Thyroid gland (tissue), 4 donors: ENCODE data around the gene PLXNA1.

Source experiments
- POLR2A ChIP-seq, 2 donors: fragments of 450-650 bp; IDR thresholded peaks; one replicate each; pipeline ENCODE4 v1.6.1; 2017; ENCODE audit warnings: antibody characterized with exemption in 2 of 2, mild to moderate bottlenecking in 2 of 2, moderate library complexity in 1 of 2
- TF ChIP-seq, protein P1 (sequence below), 6 experiments: fragments of 200-600 bp in 3 of 6; fragments of 450-650 bp in 3 of 6; sonication (generic) in 3 of 6; IDR thresholded peaks; one replicate each; pipeline ENCODE4 v1.5.1; 2016 to 2019; ENCODE audit warnings: antibody characterized with exemption in 6 of 6, mild to moderate bottlenecking in 2 of 6, inconsistent platforms in 1 of 6, moderate library complexity in 1 of 6

DNA sequence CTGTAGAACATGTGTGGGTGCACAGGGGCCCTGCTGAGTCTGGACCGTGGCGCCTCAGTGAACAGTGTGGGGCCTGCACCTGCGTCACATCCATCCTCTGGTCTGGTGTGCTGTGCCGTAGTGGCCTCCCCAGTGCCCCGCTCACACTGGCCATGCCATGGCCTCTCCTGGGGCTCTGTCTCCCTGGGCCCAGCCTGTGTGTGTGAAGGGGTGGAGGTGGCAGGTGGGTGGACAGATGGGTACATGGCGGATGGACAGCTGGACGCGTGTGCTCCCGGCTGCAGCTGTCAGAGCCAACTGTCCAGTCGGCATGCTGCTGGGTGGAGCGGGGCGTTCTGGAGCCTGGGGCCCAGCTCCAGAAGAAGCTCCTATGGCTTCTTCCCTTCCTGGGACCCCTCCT, 17.8 kb downstream of the PLXNA1 start:
- TF ChIP-seq, protein P1, sequence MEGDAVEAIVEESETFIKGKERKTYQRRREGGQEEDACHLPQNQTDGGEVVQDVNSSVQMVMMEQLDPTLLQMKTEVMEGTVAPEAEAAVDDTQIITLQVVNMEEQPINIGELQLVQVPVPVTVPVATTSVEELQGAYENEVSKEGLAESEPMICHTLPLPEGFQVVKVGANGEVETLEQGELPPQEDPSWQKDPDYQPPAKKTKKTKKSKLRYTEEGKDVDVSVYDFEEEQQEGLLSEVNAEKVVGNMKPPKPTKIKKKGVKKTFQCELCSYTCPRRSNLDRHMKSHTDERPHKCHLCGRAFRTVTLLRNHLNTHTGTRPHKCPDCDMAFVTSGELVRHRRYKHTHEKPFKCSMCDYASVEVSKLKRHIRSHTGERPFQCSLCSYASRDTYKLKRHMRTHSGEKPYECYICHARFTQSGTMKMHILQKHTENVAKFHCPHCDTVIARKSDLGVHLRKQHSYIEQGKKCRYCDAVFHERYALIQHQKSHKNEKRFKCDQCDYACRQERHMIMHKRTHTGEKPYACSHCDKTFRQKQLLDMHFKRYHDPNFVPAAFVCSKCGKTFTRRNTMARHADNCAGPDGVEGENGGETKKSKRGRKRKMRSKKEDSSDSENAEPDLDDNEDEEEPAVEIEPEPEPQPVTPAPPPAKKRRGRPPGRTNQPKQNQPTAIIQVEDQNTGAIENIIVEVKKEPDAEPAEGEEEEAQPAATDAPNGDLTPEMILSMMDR (IDR thresholded peaks at IDR 0.05): no peak
- no peak for TF ChIP-seq POLR2A (IDR thresholded peaks at IDR 0.05)
